GM12864 (cell line): ENCODE results near the gene CSNK2A1.
"Not testable (repeated sequence)": the region's sequence is repeated elsewhere in the genome, so short reads cannot be mapped to it uniquely, and the experiment has no call there.

ENCODE experiments used
- DNase-seq: peaks from one replicate; pipeline ENCODE4 v3.0.0-alpha.2; 2011; ENCODE audit warnings: low read depth
- H3K4me3 ChIP-seq: 2 replicates; pipeline ENCODE4 v1.5.1; 2011; ENCODE audit warnings: mild to moderate bottlenecking, low read depth, low read length, control low read depth
- CTCF ChIP-seq: IDR thresholded peaks from 2 replicates; pipeline ENCODE4 v1.5.1; 2011; ENCODE audit warnings: low read depth, mild to moderate bottlenecking, moderate library complexity, low read length, control low read depth, inconsistent platforms; ENCODE audit errors: missing control alignments

Gene CSNK2A1

DNA sequence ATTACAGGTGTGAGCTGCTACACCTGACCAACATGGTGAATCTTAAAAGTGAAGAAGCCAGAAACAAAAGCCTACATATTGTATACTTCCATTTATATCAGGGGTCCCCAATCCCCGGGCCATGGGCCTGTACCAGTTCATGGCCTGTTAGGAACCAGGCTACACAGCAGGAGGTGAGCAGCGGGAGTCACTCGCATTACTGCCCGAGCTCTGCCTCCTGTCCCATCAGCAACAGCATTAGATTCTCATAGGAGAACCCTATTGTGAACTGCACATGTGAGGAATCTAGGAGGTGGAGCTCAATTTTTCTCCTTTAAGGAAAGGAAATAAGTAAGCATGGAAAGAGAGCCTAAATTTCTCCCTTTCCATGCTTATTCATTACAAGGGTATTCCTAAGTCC lies 21.7 kb downstream of the CSNK2A1 start:
- no peak overlapping the region for H3K4me3 ChIP-seq
- DNase-seq: no peak
- no peak for TF ChIP-seq CTCF

DNA sequence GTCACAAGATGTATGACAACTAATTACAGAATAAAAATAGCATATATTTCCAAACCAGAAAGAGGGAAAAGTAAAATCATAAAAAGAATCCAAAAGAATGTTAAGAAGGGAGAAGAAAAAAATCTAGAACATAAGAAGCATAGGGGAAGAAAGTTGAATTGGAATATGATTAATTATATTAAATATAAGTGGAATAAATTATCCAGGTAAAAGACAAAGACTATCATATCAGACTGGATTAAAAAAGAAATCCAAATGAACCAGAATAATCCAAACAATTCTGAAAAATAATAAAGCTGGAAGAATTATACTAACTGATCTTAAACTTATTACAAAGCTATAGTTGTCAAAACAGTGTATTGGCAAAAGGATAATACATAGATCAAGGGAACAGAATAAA lies 23.6 kb downstream of the CSNK2A1 start:
- no peak for TF ChIP-seq CTCF
- H3K4me3 ChIP-seq: no peak overlapping the region
- no peak for DNase-seq

DNA sequence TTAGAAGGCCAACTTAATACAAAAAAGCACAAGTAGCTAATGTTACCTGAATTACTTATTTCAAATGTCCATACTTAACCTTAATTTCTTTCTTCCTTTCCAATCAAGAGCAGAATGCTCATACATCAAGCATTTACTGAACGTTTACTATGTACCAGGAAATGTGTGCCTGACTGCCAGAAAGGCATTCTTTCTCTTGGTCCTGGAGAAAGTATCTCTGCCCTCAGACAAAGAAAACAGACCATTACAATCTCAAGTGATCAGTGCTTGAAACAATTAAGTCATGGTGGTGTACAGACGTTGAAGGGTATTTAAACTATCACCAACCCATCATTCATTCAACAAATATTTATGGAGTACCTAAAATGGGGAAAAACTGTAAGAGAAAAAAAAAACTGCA lies 26.4 kb downstream of the CSNK2A1 start:
- no peak for TF ChIP-seq CTCF
- no peak overlapping the region for H3K4me3 ChIP-seq
- DNase-seq: no peak

- DNase-seq: no peak
- TF ChIP-seq CTCF: no peak
- no peak overlapping the region for H3K4me3 ChIP-seq
Measured at GRCh38 chr20:516799-517198, 26.8 kb downstream of the CSNK2A1 start.

- DNase-seq: no peak
- TF ChIP-seq CTCF: no peak
- no peak overlapping the region for H3K4me3 ChIP-seq
Measured at GRCh38 chr20:515696-516095, 27.9 kb downstream of the CSNK2A1 start.

GRCh38 chr20:513429-513828 lies 30.2 kb downstream of the CSNK2A1 start:
- DNase-seq: no peak
- no peak overlapping the region for H3K4me3 ChIP-seq
- no peak for TF ChIP-seq CTCF

GRCh38 chr20:510328-511057 lies 33.1 kb downstream of the CSNK2A1 start:
- DNase-seq, H3K4me3 ChIP-seq: not testable (repeated sequence)

GRCh38 chr20:508364-508787 lies 35.2 kb downstream of the CSNK2A1 start:
- not testable (repeated sequence) for H3K4me3 ChIP-seq, DNase-seq
